Loucy (cell line): ENCODE results near the gene GCGR.

Experiments used
- EZH2phosphoT487 ChIP-seq: fragments of 200-600 bp; IDR thresholded peaks from 2 replicates; pipeline ENCODE4 v1.6.1; 2018; ENCODE audit warnings: antibody characterized with exemption, mild to moderate bottlenecking, moderate library complexity, borderline replicate concordance
- TF ChIP-seq, protein P1 (sequence below): fragments of 200-600 bp; sonication (generic); conservative IDR thresholded peaks from 2 replicates; pipeline ENCODE4 v1.5.1; 2014; ENCODE audit warnings: mild to moderate bottlenecking, antibody characterized with exemption, low read length

DNA sequence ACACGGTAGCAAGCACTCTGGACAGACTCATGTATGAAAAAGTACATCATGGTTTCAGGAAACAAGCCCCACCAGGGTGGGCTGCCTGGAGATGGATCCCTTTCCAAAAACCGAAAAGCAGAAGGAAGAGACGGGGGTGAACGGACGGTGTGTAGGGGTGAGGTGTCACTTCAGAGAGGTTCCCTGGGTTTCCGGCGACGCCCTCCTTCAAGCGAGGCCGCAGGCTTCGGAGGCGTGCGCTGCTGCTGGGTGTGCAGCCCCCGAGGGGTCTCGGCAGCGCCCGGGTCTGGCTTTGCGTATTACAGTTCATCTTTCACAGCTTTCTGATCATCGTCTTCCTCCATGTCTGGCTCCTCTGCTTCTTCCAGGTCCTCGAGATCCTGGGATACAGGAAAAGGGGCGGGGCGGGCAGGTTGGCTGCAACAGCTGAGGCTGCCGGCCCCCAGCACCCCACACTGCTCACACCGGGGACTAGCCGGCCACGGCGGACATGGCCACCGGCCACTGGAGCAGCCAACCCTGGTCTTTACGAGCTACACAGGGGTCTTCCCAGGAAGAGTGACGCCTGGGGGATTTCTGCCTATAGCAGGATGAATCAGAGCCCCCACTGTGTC is 39.9 kb downstream of the GCGR start:
- TF ChIP-seq, protein P1, sequence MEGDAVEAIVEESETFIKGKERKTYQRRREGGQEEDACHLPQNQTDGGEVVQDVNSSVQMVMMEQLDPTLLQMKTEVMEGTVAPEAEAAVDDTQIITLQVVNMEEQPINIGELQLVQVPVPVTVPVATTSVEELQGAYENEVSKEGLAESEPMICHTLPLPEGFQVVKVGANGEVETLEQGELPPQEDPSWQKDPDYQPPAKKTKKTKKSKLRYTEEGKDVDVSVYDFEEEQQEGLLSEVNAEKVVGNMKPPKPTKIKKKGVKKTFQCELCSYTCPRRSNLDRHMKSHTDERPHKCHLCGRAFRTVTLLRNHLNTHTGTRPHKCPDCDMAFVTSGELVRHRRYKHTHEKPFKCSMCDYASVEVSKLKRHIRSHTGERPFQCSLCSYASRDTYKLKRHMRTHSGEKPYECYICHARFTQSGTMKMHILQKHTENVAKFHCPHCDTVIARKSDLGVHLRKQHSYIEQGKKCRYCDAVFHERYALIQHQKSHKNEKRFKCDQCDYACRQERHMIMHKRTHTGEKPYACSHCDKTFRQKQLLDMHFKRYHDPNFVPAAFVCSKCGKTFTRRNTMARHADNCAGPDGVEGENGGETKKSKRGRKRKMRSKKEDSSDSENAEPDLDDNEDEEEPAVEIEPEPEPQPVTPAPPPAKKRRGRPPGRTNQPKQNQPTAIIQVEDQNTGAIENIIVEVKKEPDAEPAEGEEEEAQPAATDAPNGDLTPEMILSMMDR = no peak
- no peak for TF ChIP-seq EZH2phosphoT487
